NK-92 (cell line): ENCODE measurements around the gene FXYD5.
"Not testable (repeated sequence)": the region's sequence is repeated elsewhere in the genome, so short reads cannot be mapped to it uniquely, and the experiment has no call there.

Source experiments
- DNase-seq: peaks from one replicate; lab custom pipeline; 2025; ENCODE audit not compliant: unreplicated experiment; lab: John Stamatoyannopoulos, UW

Gene FXYD5

DNA sequence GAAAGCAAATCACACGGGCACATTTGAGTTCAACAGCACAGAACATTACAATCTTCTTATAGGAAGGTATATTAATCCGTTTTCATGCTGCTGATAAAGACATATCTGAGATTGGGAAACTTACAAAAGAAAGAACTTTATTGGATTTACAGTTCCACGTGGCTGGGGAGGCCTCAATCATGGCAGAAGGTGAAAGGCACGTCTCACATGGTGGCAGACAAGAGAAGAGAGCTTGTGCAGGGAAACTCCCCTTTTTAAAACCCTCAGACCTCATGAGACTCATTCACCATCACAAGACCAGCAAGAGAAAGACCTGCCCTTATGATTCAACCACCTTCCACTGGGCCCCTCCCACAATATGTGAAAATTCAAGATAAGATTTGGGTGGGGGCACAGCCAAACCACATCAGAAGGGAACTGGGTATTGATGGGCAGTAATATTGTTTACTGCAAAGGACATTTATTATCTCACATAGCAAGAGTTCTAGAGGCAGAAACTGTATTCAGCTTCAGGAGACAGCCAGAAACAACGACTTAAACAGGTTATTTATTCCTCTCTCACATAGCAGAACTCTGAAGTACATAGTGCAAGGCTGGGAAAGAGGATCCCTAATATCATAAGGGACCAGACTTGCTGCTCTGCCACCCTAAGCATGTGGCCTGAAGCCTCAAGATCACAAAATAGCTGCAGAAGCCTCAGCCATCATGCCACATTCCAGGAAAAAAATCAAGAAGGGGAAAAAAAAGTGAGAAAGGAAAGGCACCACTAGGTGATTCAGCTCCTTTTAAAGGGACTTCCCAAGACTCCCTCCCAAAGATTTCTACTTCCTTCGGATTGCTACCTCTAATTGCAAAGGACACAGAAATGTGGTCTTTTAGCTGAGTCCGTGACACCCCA lies 23.1 kb downstream of the FXYD5 start:
- no peak for DNase-seq

DNA sequence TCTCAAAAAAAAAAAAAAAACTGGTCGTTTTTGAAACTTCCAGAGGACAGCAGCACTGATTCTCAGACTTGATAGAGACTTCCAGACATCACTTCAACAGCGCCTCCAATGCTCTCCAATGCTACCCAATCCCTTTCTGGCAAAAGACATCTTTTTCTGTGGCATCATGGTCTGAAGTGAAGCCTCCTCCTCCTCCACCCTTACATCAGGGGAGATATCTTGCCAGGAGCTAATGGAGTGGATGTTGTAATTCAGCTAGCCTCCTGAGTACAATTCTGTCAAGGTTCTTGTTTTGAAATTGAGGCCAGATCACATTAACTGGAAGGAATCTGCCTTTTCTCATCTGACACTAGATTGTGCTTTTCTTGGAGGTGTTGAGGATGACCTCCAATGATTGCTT lies 24.2 kb downstream of the FXYD5 start:
- no peak for DNase-seq

DNA sequence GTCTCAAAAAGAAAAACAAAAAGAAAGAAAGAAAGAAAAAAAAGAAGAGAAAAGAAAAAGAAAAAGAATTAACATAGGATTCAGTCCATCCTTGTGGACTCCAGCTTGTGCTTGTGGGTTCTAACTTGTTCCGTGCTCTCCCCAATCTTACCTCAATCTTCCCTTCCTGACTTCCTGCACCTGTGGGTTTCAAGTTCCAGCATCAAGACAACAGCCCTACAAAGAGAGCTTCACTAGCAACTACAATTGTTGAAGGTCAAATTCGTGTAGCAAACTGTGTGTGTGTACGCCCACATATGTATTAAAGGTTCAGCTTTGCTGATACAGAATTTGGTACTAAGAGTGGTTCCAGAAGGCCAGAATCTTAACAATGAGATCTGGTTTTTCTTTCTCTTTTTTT lies 25.3 kb downstream of the FXYD5 start:
- no peak for DNase-seq

DNA sequence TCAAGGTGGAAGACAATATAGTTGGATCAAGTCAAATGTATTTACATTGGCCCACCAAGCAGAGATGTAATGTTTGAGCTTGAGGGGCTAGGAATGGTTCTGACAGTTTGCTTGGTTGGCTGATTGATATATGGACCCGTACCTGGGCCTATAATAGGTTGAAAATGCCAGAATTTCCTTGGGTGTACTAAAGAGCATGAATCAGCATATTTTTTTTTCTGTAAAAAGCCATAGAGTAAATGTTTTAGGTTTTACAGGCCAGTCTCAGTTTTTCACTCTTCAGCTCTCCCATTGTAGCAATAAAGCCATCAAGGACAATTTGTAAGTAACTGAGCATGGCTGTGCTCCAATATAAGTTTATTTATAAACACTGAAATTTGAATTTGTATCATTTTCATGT lies 26.9 kb downstream of the FXYD5 start:
- DNase-seq: no peak

DNA sequence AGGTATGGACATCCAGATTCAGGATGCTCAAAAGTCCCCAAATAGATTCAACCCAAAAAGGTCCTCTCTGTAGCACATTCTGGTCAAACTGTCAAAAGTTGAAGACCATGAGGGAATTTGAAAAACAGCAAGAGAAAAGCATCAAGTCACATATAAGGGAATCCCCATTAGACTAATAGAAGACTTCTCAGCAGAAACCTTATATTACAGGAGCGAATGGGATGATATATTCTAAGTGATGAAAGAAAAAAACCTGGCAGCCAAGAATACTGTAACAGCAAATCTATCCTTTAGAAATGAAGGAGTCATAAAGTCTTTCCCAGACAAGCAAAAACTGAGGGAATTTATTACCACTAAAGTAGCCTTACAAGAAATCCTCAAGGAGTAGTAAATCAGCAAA lies 29.7 kb downstream of the FXYD5 start:
- DNase-seq: no peak

DNA sequence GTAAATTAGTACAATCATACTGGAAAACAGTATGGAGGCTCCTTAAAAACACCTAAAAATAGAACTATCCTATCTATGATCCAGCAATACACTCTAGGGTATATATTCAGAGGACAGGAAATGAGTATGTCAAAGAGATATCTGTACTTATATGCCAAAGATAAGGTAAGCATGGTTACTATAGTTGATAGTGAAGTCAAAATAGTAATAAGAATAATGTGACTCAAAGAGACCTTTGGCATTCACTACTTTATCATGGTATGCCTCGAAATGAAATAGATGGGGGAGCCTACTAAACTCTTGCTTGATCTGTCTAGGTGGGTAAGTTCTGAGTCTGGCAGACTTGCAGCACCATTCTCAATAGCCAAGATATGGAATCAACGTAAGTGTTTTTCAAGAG lies 30.3 kb downstream of the FXYD5 start:
- DNase-seq: no peak

DNA sequence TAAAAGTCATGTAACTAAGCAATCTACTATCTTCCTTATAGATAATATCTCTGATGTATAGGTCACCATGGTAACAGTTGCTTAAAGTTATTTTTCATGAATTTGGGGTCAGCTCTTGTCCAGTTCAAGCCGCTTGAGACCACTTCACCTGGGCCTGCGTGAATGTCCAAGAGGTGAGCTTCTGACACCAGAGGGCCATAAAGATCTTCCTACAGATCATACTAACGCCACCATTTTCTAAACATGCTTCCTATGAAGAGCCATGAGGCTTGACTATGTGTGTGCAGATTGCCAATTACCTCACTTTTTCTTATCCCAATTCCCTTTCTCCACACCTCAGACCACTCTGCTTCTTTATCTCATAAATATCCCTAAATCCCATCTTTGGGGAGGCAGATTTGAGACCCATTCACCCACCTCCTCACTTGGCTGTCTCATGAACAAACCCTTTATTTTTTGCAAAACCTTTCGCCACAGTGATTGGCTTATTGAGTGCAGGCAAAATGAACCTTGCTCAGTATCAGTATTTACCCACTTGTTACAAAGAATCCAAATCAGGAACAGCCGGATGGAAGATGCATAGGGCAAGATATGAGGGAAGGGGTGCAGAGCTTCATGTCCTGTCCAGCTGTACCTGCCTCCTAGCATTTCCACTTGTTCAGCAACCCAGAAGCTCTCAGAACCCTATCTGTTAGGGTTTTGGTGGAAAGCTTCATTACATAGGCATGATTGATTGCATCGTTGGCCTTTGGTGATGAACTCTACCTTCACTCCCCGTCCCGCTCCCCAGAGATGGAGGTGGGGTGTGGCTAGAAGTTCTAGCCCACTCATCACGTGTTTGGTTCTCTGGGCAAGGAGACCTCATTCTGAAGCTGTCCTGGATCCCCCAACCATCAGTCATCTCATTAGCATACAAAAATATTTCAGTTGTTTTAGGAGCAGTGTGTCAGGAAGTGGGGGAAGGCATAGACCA lies 39.8 kb downstream of the FXYD5 start:
- DNase-seq: no peak

DNA sequence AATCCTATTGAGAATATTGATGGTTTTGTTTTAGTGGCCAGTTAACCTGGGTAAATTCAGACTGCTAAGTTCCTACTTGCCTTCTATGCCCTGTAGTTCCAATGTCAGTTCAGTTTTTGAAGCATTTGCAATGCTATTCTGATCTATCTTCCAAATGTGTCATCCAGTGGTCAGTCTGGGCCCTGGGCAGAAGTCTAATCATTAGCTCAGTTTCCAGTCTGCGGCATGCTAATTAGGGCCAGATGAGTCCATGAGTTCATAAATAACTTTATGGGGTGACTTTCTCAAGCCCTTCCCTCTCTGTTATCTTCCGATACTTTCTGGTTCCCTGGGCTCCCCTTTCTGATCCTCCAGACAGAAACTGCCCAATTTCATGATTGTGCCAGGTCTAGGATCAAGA lies 41.3 kb downstream of the FXYD5 start:
- no peak for DNase-seq

DNA sequence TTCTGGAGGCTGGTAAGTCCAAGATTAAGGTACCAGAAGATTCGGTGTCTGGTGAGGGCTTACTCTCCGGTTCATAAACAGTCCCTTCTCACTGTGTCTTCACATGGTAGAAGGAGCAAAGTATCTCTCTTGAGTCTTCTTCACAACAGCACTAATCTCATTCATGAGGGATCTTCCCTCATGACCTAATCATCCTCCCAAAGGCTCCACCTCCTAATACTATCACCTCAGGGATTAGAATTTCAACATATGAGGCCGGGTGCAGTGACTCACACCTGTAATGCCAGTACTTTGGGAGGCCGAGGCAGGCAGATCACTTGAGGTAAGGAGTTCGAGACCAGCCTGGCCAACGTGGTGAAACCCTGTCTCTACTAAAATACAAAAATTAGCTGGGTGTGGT lies 42.3 kb downstream of the FXYD5 start:
- DNase-seq: not testable (repeated sequence)

DNA sequence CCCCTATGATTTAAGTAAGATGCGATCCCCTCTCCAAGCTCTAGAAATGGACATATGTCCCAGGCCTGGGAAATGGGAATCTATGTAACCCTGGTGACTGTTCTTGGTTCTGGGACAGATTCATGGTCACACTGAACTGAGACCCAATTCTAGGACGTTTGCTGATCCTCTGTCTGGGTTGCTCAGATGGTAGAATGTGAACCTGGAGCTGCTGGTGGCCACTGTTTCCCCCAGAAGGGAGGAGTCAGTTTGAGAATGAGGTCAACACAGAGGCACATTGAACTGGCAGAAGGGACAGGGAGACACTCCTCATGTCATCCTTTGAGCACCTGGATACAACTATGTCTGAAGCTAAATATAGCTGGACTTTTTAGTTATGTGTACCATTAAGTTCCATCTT lies 44.9 kb downstream of the FXYD5 start:
- no peak for DNase-seq

DNA sequence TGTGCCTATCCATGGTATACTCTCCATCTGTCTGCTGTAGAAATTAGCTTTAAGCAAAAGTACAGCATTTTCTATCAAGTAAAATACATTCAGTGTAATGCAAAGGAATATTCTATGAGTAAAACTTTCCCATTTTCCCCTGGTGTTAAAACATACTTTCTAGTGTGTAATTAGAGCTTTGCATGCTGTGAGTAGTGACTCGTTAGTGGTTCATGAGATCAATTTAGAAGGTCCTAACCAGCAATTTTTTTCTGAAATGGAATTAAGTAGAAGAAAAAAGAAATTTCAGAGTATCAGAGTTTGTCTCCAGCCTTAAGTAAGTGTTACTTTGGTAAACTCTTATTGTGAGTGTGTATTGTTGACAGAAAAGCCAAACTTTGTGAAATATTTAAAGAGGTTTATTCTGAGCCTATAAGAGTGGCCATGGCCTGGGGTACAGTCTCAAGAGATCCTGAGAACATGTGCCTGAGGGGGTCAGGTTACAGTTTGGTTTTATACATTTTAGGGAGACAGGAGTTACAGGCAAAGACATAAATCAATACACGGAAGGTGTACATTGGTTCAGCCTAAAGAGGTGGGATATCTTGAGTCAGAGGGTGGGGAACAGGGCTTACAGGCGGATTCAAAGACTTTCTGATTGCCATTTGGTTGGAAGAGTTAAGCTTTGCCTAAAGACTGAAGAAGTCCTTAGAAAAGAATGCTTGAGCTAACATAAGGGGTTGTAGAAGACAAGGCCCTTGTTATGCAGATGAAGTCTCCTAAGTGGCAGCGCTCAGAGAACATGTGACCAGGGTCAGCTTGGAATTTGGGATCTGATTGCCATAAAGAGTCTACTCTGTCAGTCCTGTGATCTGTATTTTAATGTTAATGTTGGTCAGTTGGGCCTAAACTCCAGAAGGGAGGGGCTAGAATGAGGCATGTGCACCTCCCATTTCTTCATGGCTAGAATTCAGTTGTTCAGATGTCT lies 48.5 kb downstream of the FXYD5 start:
- DNase-seq: no peak

DNA sequence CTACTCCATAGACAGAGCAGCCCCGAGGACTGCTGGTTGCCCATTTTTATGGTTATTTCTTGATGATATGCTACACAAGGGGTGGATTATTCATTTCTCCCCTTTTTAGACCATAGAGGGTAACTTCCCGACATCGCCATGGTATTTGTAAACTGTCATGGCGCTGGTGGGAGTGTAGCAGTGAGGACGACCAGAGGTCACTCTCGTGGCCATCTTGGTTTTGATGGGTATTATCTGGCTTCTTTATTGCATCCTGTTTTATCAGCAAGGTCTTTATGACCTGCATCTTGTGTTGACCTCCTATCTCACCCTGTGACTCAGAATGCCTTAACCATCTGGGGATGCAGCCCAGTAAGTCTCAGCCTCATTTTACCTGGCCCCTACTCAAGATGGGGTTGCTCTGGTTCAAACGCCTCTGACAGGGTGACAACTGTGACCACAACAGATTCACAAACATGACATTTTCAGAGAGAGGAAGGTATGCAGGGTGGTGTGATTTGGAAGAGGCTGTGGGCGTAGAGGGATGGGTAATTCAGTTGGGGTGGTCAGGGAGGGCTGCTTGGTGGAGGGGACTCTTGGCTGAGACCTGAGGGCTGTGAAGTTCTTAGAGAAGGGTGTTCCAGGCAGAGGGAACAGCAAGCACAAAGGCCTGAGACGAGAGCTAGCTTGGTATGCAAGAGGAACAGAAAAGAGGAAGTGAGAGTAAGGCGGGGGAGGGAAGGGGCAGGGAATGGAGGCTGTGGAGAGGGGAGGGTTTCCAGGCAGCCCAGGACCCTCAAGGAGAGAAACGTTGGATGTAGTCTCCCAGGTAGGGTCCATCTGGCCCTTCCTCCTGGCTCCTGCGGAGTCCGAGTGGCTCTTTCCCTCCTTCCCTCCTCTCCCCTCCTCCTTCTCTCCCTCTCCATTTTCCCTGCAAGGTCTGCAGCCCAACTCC lies 50.5 kb downstream of the FXYD5 start:
- DNase-seq: no peak

DNA sequence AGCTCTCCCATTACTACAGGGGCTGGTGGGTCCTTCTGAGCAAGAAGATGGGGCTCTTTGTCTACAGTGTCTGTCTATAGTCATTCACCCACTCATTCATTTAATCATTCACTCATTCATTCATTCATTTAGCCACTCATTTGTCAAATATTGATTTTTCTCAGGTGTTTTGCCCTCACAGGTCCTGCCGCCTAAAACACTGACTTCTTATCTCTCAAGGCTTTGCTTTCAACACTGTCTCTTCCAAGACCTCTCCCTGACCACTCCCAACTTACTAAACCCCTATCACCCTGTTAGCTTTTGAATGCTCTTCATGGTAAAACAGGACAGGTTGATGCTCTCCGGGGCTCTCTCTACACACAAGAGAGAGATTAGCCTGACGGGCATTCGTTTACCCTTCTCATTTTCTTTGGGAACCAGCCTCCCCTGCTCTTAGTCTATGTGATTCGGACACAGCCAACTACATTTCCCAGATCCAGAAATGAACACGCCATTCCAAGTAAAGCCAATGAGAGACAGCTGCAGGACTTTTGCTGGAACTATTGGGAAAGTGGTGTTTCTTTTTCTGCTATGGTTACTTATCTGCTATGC lies 51.3 kb downstream of the FXYD5 start:
- DNase-seq: no peak

DNA sequence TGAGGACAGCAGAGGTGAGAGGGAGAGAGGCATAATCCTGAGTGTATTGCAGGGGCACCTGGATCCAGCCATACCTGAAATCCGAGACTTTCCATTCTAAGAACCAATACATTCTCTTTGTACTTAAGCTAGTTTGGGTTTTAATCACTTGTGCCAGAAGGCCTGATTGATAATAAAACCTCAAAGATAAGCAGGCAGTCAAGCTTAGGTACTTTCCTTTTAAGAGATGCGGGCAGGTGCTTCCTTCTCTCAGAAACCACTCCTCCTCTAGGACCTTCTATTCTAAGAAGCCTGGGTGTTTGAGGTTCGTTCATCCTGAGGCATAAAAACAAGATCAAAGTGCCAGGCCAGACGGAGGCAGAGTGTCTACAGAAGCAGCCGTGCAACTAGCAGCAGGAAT lies 51.8 kb downstream of the FXYD5 start:
- no peak for DNase-seq

DNA sequence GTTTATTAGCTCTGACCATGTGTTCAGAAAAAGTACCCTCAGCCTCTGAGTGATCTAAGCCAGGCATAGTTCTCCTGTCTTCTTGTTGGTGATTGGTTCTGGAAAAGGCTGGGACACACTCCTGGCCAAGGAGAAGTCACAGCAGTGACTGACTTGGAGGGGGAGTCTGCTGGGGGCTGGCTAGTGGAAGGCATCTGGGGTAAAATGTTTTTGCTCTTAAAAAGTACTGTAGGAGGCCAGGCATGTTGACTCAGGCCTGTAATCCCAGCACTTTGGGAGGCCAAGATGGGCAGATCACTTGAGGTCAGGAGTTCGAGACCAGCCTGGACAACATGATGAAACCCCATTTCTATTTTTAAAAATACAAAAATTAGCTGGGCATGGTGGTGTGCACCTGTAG lies 52.3 kb downstream of the FXYD5 start:
- no peak for DNase-seq

DNA sequence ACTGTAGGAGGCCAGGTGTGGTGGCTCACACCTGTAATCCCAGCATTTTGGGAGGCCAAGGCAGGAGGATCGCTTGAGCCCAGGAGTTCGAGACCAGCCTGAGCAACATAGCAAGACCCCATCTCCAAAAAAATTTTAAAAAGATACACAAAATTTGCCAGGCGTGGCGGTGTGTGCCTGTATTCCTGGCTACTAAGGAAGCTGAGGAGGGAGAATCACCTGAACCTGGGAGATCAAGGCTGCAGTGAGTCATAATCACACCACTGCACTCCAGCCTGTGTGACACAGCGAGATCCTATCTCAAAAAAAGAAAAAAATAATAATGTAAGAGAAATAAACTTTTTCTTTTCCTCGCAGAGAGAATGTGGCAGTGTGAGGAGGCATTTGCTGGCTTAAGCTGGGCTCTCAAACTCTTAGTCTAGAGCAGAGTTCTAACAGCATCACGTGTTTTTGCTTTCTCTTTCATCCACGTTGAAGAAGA lies 52.9 kb downstream of the FXYD5 start:
- no peak for DNase-seq

DNA sequence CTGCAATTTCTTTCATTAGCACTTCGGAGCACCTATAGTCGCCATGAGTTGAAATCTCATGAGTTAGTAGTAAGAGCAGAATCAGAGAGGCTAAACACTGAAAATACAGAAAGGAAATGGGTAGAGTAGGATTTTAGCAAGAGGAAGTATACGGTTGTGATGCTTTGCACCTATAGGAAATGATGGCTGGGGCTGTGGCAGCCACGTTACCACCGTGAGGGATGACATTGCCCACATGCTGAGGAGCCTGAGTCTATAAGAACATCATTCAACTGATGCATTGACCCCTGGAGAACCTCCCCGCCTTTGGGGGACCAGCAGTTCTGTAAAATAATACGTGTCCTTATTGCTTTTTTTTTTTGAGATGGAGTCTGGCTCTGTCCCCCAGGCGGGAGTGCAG lies 53.6 kb downstream of the FXYD5 start:
- no peak for DNase-seq

DNA sequence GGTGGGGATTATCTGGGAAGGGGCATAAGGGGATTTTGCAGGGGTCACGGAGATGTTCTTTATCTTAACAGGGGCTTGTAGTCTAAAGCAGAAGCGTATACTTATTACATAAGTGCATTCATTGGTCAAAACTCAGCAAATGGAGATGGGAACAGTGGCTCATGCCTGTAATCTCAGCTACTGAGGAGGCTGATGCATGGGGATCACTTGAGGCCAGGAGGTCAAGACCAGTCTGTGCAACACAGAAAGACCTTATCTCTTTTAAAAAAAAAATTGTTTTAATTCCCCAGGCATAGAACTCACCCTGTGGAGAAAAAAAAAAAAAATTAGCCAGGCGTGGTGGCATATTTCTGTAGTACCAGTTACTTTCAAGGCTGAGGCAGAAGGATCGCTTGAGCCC lies 55.1 kb downstream of the FXYD5 start:
- no peak for DNase-seq

DNA sequence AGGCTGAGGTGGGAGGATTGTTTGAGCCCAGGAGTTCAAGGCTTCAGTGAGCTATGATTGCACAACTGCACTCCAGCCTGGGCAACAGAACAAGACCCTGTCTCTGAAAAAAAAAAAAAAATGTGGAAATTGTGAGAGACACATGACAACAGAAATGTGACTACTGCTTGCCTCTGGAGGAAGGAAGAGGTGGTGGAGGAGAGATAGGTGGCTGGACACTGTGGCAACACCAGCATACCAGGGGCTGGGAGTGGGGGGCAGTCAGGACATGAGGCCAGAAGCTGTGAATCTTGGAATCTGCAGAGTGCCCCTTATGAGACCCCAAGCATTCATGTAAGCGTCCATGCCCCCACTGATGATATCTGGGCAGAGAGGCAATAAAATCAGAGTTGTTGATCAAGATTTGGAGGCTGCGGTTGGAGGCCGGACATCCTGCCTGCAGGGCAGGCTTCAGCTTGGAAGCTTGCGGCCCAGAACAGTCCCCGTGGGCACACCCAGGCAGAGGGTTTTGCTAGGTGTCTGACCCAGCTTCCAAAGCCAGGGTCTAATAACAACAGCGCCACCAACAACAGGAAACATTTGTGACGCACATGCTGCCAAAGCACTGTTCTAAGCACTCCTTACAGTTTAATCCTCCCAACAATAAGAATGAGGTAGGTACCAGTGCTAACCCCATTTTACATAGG lies 57.2 kb downstream of the FXYD5 start:
- DNase-seq: no peak
